ENCODE data around the gene MRM2.

MRM2 gene

DNA sequence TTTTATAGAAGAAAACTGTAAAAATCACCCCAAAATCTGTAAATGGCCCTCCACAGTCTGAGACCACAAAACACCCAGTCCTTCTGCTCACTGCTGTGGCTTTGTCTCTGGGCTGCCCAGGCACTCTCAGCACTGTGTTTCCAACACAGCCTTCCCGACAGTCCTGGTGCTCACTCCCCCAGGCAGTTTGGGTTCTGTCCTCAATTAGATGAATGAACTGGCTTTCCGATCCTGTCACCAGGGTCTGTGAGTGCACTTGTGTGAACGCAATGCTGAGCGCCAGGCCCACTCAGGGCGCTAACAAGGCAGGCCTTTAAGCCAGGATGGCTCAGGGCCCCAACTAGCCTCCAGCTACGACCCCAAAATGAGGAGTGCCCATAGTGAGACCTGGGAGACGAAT lies 12.5 kb downstream of the MRM2 start:
- CTCF ChIA-PET: interaction anchor here (1.2 to 2.6 kb wide), 2 partner anchors 20 to 118 kb away, joined by 4 to 7 read pairs; no protein-coding TSS in a partner anchor
- TF ChIP-seq, protein P1, sequence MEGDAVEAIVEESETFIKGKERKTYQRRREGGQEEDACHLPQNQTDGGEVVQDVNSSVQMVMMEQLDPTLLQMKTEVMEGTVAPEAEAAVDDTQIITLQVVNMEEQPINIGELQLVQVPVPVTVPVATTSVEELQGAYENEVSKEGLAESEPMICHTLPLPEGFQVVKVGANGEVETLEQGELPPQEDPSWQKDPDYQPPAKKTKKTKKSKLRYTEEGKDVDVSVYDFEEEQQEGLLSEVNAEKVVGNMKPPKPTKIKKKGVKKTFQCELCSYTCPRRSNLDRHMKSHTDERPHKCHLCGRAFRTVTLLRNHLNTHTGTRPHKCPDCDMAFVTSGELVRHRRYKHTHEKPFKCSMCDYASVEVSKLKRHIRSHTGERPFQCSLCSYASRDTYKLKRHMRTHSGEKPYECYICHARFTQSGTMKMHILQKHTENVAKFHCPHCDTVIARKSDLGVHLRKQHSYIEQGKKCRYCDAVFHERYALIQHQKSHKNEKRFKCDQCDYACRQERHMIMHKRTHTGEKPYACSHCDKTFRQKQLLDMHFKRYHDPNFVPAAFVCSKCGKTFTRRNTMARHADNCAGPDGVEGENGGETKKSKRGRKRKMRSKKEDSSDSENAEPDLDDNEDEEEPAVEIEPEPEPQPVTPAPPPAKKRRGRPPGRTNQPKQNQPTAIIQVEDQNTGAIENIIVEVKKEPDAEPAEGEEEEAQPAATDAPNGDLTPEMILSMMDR (IDR thresholded peaks at IDR 0.05; ENCODE audit: control extremely low read depth, extremely low read depth, low read depth, missing control alignments): no peak
- POLR2A ChIA-PET: no interaction called here
- DNase-seq (ENCODE audit: extremely low spot score): no peak

DNA sequence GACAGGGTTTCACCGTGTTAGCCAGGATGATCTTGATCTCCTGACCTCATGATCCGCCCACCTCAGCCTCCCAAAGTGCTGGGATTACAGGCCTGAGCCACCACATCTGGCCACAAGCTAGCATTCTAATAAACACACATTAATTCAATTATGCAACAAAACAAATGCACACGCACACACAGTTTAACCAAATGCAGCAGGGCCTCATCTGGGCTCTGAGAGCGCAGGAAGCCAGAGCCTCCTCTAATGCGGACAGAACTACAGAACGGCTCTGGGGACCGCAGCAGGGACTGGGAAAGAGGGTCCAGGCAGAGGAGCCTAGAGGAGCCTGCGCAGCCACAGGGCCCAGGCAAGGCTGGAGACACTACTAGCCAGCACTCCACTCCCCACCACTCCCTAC lies 13.1 kb downstream of the MRM2 start:
- ChIA-PET CTCF (interaction anchor here (2.6 kb wide), 1 partner anchor 19 kb away, joined by 7 read pairs; no protein-coding TSS in a partner anchor), POLR2A (no interaction called here)
- no peak for DNase-seq (ENCODE audit: extremely low spot score)
- TF ChIP-seq, protein P1 (IDR thresholded peaks at IDR 0.05; ENCODE audit: control extremely low read depth, extremely low read depth, low read depth, missing control alignments): no peak

DNA sequence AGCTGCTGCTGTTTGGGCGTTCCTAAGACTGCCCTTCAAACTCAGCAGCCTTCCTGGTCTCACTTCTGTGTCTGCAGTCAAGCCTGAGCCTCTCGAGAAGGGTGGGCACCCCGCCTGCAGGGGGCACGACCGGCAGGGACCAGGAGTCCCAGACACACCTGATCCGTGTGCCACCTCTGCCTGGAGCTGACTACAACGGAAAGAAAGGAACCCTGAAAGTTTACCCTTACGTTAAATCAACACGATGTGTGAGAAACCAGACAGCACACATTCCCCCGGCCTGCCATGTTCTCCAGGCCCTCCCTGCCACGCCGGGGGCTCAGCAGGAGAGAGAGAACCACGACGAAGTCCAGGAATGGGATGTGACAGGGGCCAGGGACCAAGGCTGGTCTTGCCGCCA lies 14.3 kb downstream of the MRM2 start:
- CTCF ChIA-PET: no interaction called here
- TF ChIP-seq, protein P1 (IDR thresholded peaks at IDR 0.05; ENCODE audit: control extremely low read depth, extremely low read depth, low read depth, missing control alignments): no peak
- DNase-seq (ENCODE audit: extremely low spot score): no peak
- POLR2A ChIA-PET: no interaction called here

DNA sequence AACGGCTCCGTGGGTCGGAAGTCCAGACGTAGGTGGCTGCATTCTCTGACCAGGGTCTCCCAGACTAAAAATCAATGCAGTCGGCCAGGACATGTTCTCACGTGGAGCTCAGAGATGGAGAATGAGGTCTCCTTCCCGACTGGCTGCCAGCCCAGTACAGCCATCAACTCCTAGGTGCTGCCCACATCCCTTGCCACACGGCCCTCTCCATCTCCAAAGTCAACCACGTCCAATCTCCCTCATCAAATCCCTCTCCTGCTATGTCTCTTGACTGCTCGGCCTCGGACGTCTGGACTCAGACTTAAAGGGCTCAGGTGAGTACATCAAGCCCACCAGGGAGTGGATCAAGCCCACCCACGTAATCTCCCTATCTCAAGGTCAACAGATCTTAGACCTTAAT lies 16.2 kb downstream of the MRM2 start:
- ChIA-PET POLR2A (no interaction called here), CTCF (interaction anchor here (1.1 kb wide), 1 partner anchor 122 kb away, joined by 3 read pairs; no protein-coding TSS in a partner anchor)
- TF ChIP-seq, protein P1 (IDR thresholded peaks at IDR 0.05; ENCODE audit: control extremely low read depth, extremely low read depth, low read depth, missing control alignments): no peak
- DNase-seq (ENCODE audit: extremely low spot score): no peak

DNA sequence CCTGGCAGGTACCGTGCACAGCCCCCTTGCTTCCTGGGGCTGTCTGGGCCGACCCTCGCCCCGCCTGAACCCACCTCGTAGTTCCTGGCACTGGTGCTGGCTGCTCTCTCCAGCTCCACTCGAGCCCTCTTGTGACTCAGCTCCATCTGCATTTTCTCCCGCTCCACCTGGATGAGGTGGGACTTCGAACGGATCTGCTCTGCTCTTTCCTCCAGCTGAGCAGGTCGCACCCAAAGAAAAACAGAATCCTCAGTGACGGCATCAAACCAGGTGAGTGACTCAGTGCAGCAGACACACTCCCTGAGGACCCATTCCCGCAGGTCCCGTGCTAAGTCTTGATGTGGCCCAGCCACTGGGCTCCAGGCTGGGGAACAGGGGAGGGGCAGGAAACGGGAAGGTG lies 16.7 kb downstream of the MRM2 start:
- ChIA-PET CTCF (interaction anchor here (1.1 kb wide), 1 partner anchor 123 kb away, joined by 3 read pairs; no protein-coding TSS in a partner anchor), POLR2A (no interaction called here)
- DNase-seq (ENCODE audit: extremely low spot score): no peak
- TF ChIP-seq, protein P1 (IDR thresholded peaks at IDR 0.05; ENCODE audit: control extremely low read depth, extremely low read depth, low read depth, missing control alignments): no peak

DNA sequence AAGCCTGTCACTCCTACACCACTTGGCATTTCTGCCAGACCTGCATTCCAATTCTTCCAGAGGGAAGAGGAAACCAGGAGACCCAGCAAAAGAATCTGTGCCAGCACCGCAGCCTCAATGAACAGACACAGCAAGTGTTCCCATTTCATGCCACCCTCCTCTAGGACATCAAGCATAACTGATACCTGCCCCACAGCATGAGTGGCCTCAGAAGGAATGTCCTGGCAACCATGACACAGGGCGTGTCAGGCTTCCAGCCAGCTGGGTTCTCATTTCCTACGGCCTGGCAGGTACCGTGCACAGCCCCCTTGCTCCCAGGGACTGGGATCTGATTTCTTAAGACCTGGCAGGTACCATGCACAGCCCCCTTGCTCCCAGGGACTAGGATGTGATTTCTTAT lies 17.1 kb downstream of the MRM2 start:
- ChIA-PET CTCF (interaction anchor here (1.1 to 1.2 kb wide), 2 partner anchors 51 to 123 kb away, joined by 3 read pairs; no protein-coding TSS in a partner anchor), POLR2A (no interaction called here)
- TF ChIP-seq, protein P1 (IDR thresholded peaks at IDR 0.05; ENCODE audit: control extremely low read depth, extremely low read depth, low read depth, missing control alignments): no peak
- no peak for DNase-seq (ENCODE audit: extremely low spot score)

Measured in GM10248 (cell line).